Stimulated activated CD8-positive, alpha-beta memory T cell treated with anti-CD3 and anti-CD28 coated beads, Interleukin-12 subunit alpha, Interleukin-12 subunit beta, amount 100 ng/mL, for 24 hours (primary cell): ENCODE results near the gene KCNQ1.

ENCODE experiments used
- DNase-seq: peaks from one replicate; pipeline ENCODE4 v3.0.0-alpha.2; 2020; ENCODE audit errors: extremely low read depth

KCNQ1 gene

GRCh38 chr11:2534957-2535672 is 90.3 kb downstream of the KCNQ1 start:
- no peak for DNase-seq

- no peak for DNase-seq
These were observed 91.0 kb downstream of the KCNQ1 start for GRCh38 chr11:2535673-2536439.

- DNase-seq, result no peak
These were observed 91.7 kb downstream of the KCNQ1 start for GRCh38 chr11:2536440-2536989.

- DNase-seq, result no peak
These were observed 92.3 kb downstream of the KCNQ1 start for GRCh38 chr11:2537010-2537705.

GRCh38 chr11:2537896-2538724 is 93.3 kb downstream of the KCNQ1 start:
- no peak for DNase-seq

GRCh38 chr11:2538951-2539350 is 94.1 kb downstream of the KCNQ1 start:
- no peak for DNase-seq

GRCh38 chr11:2539371-2540222 is 94.8 kb downstream of the KCNQ1 start:
- DNase-seq, result no peak

GRCh38 chr11:2540223-2540991 is 95.6 kb downstream of the KCNQ1 start:
- no peak for DNase-seq

GRCh38 chr11:2540992-2541680 is 96.3 kb downstream of the KCNQ1 start:
- DNase-seq, result no peak

- DNase-seq, result no peak
These were observed 97.1 kb downstream of the KCNQ1 start for GRCh38 chr11:2541881-2542361.

- DNase-seq, result no peak
These were observed 97.6 kb downstream of the KCNQ1 start for GRCh38 chr11:2542406-2542805.

GRCh38 chr11:2547806-2548205 is 103.0 kb downstream of the KCNQ1 start:
- no peak for DNase-seq

GRCh38 chr11:2548596-2548995 is 103.8 kb downstream of the KCNQ1 start:
- DNase-seq, result no peak

GRCh38 chr11:2549080-2549479 is 104.3 kb downstream of the KCNQ1 start:
- DNase-seq, result no peak

- no peak for DNase-seq
These were observed 104.7 kb downstream of the KCNQ1 start for GRCh38 chr11:2549491-2549875.

GRCh38 chr11:2549876-2550605 is 105.2 kb downstream of the KCNQ1 start:
- DNase-seq, result no peak

- DNase-seq, result no peak
These were observed 105.8 kb downstream of the KCNQ1 start for GRCh38 chr11:2550606-2550970.

- DNase-seq, result no peak
These were observed 106.3 kb downstream of the KCNQ1 start for GRCh38 chr11:2551131-2551530.
